Mucosa of descending colon (tissue), 3 donors: ENCODE results near the gene TECPR2. TPM values are rescaled to one million over a fixed set of nuclear protein-coding genes. Genes with fewer than 3 reads are reported as not detected.

Experiments
- ATAC-seq: fragments of 200-7000 bp; cut with Tn5 transposase; one replicate; pipeline ENCODE4 v1.9.1; 2020; ENCODE audit warnings: mild to moderate bottlenecking, moderate library complexity
- DNase-seq, 3 donors: peaks; one replicate each; pipeline ENCODE4 v3.0.0-alpha.2; 2020
- H3K36me3 ChIP-seq: fragments of 200-600 bp; one replicate; pipeline ENCODE4 v1.8.0; 2021; ENCODE audit warnings: low read depth, mild to moderate bottlenecking
- H3K4me1 ChIP-seq: fragments of 200-600 bp; one replicate; pipeline ENCODE4 v1.8.0; 2021; ENCODE audit warnings: low read depth, mild to moderate bottlenecking
- H3K4me3 ChIP-seq: fragments of 200-600 bp; one replicate; pipeline ENCODE4 v1.8.0; 2021; ENCODE audit warnings: mild to moderate bottlenecking
- H3K9me3 ChIP-seq: fragments of 200-600 bp; one replicate; pipeline ENCODE4 v1.8.0; 2021; ENCODE audit warnings: mild to moderate bottlenecking
- intact Hi-C, 2 donors: fragments of 100-400 bp; cut with DNase I in 1 of 2; cut with micrococcal nuclease in 1 of 2; formaldehyde crosslinking; loops; one replicate each; pipeline versions ENCODE4 v1.11.0 to v1.11.1; 2022; cut with DNase I, micrococcal nuclease
- total RNA-seq, 3 donors: library from RNA; stranded (reverse); fragmentation: NEBNext Ultra II Directional in 2 of 3; extraction: Animal tissue kit (Norgen Biotek cat#: 25700) in 2 of 3; gene quantifications; one replicate each; pipeline versions ENCODE4 v1.2.1 to v1.2.4, GENCODE V29; 2021 to 2023
- TF ChIP-seq, protein P1 (sequence below): fragments of 200-600 bp; IDR thresholded peaks from one replicate; pipeline ENCODE4 v1.8.0; 2022; ENCODE audit warnings: antibody characterized with exemption, mild to moderate bottlenecking
- donor health status: DM: no; HTN: no; CAD: no; lungs with moderate emphysema.
- donor health status: DM: no; HTN: no; CAD: no.
- donor health status: DM: no; HTN: yes; CAD: no.

Gene TECPR2
- total RNA-seq, 3 donors from 2014 or later = 11.2 to 33.5 (median 21.2) TPM

GRCh38 chr14:102502571-102502970 lies 139.8 kb downstream of the TECPR2 start:
- DNase-seq = no peak
- intact Hi-C loops = no loop called here
- no peak for ATAC-seq
- no peaks in the 10 kb centered on the region for H3K36me3 ChIP-seq
- H3K9me3 ChIP-seq = no peaks in the 10 kb centered on the region
- no peak overlapping the region for H3K4me3 ChIP-seq
- H3K4me1 ChIP-seq = peaks cover 7% of the 10 kb centered on the region
- TF ChIP-seq, protein P1, sequence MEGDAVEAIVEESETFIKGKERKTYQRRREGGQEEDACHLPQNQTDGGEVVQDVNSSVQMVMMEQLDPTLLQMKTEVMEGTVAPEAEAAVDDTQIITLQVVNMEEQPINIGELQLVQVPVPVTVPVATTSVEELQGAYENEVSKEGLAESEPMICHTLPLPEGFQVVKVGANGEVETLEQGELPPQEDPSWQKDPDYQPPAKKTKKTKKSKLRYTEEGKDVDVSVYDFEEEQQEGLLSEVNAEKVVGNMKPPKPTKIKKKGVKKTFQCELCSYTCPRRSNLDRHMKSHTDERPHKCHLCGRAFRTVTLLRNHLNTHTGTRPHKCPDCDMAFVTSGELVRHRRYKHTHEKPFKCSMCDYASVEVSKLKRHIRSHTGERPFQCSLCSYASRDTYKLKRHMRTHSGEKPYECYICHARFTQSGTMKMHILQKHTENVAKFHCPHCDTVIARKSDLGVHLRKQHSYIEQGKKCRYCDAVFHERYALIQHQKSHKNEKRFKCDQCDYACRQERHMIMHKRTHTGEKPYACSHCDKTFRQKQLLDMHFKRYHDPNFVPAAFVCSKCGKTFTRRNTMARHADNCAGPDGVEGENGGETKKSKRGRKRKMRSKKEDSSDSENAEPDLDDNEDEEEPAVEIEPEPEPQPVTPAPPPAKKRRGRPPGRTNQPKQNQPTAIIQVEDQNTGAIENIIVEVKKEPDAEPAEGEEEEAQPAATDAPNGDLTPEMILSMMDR = no peak

GRCh38 chr14:102503641-102504327 lies 141.0 kb downstream of the TECPR2 start:
- H3K4me1 ChIP-seq = peaks cover 7% of the 10 kb centered on the region

DNA sequence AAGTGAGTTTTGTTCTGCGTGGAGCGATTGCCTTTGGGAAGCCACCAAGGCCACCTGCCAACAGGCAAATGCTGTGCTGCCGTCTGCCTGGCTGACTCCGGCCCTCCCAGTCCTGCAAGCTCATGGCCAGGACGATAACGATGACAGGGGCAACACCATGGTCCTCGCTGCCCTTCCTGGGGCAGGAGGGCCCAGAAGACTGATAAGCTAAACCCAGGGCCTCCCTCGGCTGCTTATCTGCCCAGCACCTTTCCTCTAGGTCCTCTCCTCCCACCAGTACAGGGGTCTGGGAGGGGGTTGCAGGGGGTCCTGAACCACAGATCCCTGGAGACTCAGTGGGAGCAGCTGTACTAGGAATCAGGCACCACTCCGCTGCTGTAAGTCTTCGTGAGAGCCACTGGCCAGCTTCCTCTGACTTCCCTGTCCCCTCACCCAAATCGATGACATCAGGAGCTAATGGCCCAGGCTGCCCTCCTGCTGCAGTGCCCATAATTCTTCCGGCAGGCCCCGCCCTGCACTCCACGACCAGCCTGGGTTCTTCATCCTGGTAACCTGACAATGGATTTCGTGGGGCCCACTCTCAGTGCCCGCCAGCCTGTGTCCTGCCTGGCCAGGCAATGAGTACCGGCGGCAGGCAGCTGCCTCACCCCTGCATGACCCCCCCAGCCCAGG lies 141.7 kb downstream of the TECPR2 start:
- peaks cover 7% of the 10 kb centered on the region for H3K4me1 ChIP-seq
- H3K36me3 ChIP-seq = no peaks in the 10 kb centered on the region
- TF ChIP-seq, protein P1 = no peak
- DNase-seq (no peak), ATAC-seq (no peak)
- intact Hi-C loops = no loop called here
- no peak overlapping the region for H3K4me3 ChIP-seq
- H3K9me3 ChIP-seq = no peaks in the 10 kb centered on the region

More at GRCh38 chr14:102503641-102504327, 141.0 kb downstream of the TECPR2 start:
- ATAC-seq = no peak
- intact Hi-C loops = no loop called here
- Histone ChIP-seq H3K9me3 (no peaks in the 10 kb centered on the region), H3K36me3 (no peaks in the 10 kb centered on the region), H3K4me3 (no peak overlapping the region)
- no peak for DNase-seq
- TF ChIP-seq, protein P1 = no peak

GRCh38 chr14:102505000-102505619 lies 142.4 kb downstream of the TECPR2 start:
- intact Hi-C loops = no loop called here
- no peak for ATAC-seq

GRCh38 chr14:102505775-102506625 lies 143.3 kb downstream of the TECPR2 start:
- Histone ChIP-seq H3K4me3 (no peak overlapping the region), H3K36me3 (no peaks in the 10 kb centered on the region), H3K4me1 (peaks cover 10% of the 10 kb centered on the region), H3K9me3 (no peaks in the 10 kb centered on the region)
- DNase-seq (no peak), ATAC-seq (no peak)
- intact Hi-C loops = no loop called here
- TF ChIP-seq, protein P1 = no peak

More at GRCh38 chr14:102505000-102505619, 142.4 kb downstream of the TECPR2 start:
- Histone ChIP-seq H3K4me1 (peaks cover 7% of the 10 kb centered on the region), H3K36me3 (no peaks in the 10 kb centered on the region), H3K9me3 (no peaks in the 10 kb centered on the region), H3K4me3 (no peak overlapping the region)
- no peak for DNase-seq
- TF ChIP-seq, protein P1 = no peak
